GDM1 (cell line): ENCODE data around the gene SUSD1.
"Not testable (repeated sequence)": the region's sequence is repeated elsewhere in the genome, so short reads cannot be mapped to it uniquely, and the experiment has no call there.

Experiments
- DNase-seq: peaks from one replicate; lab custom pipeline; 2025; lab: John Stamatoyannopoulos, UW

SUSD1 gene

GRCh38 chr9:112174965-112175795, at the start of gene SUSD1:
Gene SUSD1, minus strand, starts transcription at chr9:112175297. Its CDS starts 62 bp downstream, at chr9:112175235.
- DNase-seq = peak; percentile 42

DNA sequence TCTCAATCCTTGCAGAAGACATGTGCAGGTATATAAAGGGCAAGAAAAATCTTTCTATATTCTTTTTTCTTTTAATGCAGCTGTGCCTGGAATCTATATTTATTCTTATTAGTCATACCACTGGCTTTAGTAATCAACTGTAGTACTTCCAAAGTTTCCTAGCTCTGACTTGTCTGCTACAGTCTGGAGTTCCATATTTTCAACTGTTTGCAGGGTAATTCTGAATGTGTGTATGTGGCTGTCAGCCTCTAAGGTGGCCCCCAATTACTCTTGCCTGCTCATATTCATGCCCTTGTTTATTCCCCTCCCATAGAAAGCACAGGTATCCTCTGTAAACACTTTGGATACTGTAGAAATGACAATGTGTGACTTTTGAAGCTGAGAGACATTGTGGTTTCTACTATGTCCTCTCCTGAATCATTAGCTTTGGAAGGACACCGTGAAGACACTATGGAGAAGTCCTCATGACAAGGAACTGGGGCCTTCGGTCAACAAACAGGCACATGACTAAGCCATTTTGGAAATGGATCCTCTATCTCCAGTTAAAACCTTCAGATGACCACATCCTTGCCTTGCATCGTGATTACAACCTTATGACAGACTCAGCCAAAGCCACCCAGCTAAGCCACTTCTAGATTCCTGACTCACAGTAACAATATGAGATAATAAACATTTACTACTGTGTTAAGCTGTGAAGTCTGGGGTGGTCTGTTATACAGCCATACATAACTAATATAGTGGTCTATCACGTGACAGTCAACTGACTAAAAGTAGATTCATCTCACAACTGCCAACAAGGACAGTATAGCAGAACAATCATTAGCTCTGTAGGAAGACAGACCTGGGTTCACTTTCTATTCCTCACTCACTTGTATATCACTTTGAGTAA, 49.5 kb upstream of the SUSD1 start:
- no peak for DNase-seq

- DNase-seq = no peak
Observed at GRCh38 chr9:112218908-112219307, 43.8 kb upstream of the SUSD1 start.

- no peak for DNase-seq
Observed at GRCh38 chr9:112212926-112213325, 37.8 kb upstream of the SUSD1 start.

- DNase-seq = no peak
Observed at GRCh38 chr9:112207451-112207850, 32.4 kb upstream of the SUSD1 start.

- no peak for DNase-seq
Observed at GRCh38 chr9:112203536-112203935, 28.4 kb upstream of the SUSD1 start.

DNA sequence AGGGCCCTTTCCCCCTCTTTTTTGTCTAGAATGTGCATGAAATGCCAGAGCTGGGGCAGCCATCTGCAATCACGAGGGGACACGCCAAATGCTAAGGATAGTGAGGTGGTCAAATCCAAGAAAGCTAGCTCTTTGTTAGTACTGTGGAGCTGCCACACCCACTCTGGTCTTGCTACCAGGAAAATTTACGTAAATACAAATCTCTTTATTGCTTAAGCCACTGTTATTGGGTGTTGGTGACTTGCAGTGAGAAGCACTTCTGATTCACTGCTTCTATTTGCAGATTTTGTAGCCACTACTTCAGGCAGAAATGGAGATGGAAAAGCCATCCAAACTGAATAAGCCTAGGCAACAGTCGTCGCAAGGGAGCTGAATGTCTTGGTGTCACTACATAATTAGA, 25.6 kb upstream of the SUSD1 start:
- no peak for DNase-seq

DNA sequence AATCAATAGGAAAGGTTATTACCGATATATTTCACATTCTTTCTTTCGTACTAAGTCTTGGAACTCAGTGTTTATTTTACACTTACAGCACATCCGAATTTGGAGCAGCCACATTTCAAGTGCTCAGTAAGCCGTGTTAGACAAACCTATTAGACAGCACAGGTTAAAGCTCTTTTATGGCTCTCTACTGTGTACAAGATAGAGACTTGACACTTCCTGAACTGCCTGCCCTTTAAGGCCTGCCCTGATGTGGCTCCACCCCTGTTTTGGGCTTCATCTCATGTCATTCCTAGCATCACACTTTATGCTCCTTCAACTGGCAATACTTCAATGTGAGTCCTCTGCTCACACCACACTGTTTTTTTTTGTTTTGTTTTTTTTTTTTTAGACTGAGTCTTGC, 23.5 kb upstream of the SUSD1 start:
- DNase-seq = no peak

GRCh38 chr9:112194969-112195431, 19.9 kb upstream of the SUSD1 start:
- DNase-seq = no peak

DNA sequence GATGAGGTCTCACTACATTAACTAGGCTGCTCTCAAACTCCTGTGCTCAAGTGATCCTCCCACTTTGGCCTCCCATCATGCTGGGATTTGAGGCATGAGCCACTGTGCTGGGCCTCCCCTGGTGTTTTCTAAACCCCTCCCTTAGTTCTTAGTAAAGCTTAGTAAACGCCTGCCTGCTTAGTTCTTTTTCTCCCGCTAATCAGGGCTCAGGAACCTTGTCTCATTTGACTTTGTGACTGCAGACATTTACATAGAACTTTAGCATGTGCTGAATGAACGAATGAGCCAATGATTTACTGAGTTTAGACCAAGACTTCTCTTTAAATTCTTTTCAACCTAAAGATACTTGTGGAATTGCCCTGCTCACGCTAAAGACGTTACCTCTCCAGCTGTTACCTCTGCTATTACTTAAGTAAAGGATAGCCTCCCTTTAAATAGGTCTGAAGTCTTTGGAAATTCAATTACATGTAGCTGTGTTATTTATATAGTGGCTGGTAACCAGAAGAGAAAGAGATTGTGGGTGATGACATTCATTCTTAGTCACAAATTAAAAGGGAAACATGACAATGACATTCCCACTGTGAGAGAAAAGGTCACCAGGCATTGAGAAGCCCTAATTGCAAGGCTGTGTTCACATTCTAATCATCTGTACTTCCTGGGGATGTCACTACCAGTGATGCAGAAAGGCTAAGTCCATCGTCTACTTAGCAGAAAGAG, 18.6 kb upstream of the SUSD1 start:
- no peak for DNase-seq

GRCh38 chr9:112190320-112190719, 15.2 kb upstream of the SUSD1 start:
- not testable (repeated sequence) for DNase-seq

- DNase-seq = no peak
Observed at GRCh38 chr9:112188884-112189283, 13.8 kb upstream of the SUSD1 start.

DNA sequence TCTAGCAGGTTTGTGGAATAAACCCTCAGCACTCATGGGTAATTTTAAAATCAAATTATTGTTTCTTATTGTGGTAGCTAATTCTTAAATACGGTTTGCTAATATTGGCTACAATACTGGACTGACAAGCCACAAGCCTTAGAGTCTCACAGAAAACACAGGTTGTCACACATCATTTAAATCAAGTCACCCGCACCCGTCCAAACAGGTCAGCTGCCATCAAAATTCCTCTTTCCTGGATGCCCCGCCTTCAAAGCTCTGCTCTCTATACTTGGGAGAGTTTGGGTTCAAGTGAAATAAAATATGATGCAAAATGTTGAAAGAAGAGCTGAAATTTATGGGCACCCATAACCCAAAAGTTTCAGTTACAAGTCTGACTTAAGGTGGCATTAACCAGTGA, 12.3 kb upstream of the SUSD1 start:
- DNase-seq = no peak

DNA sequence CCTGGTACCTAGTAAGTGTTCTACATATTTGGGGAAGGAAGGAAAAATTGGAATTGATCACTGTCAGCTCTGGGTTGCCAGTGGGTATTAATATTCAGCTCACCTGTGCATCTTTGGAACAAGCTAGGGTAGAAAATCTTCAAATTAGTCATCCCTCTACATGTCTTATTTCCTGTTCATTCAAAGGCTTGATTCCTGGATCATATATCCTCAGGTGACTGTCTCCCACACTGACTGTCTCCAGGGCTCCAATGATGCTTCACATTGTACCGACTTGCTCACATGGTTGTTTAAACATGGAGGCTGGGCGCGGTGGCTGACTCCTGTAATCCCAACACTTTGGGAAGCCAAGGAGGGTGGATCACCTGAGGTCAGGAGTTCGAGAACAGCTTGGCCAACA, 11.6 kb upstream of the SUSD1 start:
- DNase-seq = no peak

DNA sequence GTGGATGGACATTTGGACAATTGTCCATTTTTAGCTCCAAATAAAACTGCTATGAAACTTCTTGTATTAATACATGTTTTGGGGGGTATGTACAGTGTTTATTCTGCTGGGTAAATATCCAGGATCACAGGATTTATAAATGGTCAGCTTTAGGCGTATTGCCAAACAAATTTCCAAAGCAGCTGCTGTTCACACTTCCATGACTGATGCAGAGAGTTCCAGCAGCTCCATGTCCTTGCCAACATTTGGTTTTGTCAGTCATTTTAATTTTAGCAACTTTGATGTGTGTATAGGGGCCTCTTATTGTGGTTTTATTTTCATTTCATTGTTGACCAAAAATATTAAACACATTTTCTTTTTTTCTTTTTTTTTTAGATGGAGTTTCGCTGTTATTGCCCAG, 9.8 kb upstream of the SUSD1 start:
- DNase-seq = no peak

DNA sequence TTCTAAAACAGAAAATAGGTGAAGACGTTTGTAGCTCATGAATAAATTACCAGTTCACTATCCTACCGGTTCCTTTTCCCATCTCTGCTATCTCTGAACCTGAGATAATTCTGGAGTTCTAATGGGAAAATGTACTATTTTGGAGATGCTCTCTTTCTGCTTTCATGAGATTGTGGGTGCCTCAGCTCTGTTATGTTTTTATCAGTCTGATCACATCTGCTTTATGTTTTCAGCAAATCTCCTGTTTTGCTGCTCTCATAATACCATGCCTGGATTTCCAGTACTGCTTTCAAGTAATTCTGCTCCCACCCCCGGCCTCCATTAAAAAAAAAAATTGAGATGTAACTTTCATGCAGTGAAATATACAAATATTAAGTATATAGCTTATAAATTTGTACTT, 9.1 kb upstream of the SUSD1 start:
- no peak for DNase-seq

DNA sequence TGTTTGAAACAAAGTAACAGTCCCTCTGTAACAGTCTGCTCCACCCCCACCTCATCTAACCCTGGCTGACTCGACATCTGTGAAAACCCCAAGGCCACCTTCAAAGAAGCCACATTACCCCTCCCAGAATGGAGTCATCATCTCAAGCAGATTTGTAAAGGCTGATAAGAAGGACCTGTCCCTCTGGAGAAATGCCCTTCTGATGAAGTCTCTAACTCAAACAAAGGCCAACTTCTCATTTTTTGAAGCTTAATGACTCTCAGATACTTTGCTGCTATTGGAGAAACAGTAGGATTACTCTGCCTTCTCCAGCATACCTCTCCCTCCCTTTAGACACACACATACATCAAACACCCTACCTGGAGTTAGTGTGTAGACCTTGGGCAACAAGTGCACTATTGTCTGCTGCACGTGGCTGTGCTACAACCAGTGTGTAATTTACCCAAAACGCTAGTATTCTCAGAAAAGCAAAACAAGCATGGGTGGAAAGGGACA, 5.3 kb upstream of the SUSD1 start:
- peak; percentile 58 for DNase-seq

DNA sequence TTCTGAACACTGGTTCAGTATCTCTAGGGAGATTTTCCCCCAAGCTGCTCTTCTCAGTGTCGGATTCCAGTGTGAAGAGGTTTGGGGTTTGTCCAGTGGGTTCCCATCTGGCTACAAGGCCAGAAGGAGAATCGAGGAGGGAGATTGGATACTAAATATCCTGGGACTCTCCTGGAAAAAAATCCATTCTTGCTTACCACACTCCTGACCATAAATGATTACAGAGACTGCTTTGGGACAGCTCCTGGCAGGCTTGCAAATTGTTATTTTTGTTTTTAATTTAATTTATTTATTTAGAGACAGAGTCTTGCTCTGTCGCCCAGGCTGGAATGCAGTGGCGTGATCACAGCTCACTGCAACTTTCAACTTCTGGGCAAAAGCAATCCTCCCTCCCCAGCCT, 4.7 kb upstream of the SUSD1 start:
- DNase-seq = no peak

DNA sequence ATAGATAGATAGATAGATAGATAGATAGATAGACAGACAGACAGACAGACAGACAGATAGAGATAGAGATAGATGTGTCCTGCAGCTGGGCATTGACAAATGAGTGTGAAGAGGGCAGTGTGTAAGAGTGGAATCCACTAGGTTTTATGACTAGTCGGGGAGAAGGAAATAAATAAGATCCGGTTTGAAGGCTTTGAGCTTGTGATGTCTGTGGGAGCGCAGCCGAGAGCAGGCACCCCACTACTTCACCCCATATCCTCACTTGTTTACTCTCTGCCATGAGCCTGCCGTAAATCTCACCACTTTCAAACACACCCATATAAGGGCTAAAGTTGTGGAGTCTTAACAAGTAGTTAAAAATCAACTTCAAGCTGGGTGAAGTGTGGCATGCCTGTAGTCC, 1.4 kb upstream of the SUSD1 start:
- no peak for DNase-seq

DNA sequence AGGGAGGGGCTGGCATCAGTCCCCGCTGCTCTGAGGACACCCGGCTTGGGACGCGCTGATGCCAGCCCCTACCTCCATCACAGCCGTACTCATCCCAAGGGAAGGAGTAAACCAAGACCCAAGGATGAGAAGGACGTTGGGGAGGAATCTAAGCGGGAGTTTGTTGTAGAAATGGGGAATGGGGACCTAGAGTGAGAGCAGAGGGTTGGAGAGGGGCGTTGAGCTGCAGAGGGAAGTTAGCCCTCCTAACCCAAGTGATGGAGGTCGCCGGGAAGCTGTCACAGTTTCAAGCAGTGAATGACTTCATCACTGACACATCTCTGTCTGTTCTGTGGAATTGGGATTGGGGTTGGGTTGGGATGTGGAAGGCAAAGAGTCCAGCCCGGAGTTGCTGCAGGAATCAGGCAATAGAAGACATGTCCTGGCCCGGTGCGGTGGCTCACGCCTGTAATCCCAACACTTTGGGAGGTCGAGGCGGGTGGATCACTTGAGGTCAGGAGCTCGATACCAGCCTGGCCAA, 759 bp upstream of the SUSD1 start:
- DNase-seq = no peak

DNA sequence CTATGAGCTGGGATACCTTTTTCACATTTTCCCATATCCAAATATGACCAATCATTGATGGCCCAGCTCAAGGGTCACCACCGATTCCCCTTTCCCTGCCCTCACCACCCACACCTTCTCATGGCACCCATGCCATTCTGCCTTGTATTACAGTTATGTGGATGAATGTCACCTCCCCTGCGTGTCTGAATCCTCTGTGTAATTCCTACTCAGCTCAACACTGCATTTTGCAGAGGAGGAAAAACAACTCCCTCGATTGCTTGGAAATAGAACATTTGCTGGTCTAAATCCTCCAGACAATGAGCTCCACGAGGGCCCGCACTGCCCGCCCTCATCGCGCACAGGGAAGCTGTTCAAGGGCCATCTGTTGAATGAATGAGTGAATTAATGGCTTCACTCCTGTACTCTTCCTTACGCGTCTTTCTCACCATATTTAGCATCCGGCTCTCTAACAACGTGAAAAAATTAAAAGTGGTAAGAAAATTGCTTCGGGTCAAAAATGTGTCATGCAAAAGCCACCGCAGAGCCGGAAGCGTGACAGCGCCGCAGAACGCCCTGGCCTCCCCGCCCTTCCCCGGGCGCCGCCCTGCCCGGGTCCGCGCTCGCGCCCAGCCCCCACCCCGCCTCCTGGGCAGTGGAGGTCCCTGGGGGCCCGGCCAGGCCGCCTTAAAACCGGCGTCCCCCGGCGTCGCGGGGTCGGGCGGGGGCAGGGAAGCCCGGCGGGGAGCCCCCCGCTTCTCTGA, 704 bp downstream of the SUSD1 start:
- peak; percentile 70 for DNase-seq
